ENCODE measurements around the gene SPNS2.

DNA sequence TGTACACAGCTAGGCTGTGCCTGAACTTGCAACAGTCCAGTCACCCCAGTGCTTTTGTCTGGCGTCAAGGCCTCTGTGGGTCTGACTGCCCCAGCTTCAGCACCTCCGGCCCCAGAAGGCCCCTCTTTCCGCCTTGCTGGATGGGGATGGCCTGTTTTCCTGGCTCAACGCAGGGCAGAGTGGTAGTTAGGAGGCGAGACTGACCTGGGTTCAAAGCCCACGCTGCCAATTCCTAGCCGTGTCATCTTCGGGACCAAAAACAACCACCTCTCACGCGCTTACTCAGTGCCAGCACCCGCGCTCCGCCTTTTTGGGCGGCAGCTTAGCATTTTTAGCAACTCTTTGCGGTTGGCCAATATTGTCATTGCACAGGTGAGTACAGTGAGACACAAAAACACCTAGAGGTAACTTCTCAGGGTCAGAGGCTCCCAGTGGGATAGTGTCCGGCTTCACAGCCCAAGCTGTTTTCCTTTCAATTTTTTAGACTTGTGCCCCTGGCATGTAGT is 51.9 kb downstream of the SPNS2 start:
- TF ChIP-seq, protein P1, sequence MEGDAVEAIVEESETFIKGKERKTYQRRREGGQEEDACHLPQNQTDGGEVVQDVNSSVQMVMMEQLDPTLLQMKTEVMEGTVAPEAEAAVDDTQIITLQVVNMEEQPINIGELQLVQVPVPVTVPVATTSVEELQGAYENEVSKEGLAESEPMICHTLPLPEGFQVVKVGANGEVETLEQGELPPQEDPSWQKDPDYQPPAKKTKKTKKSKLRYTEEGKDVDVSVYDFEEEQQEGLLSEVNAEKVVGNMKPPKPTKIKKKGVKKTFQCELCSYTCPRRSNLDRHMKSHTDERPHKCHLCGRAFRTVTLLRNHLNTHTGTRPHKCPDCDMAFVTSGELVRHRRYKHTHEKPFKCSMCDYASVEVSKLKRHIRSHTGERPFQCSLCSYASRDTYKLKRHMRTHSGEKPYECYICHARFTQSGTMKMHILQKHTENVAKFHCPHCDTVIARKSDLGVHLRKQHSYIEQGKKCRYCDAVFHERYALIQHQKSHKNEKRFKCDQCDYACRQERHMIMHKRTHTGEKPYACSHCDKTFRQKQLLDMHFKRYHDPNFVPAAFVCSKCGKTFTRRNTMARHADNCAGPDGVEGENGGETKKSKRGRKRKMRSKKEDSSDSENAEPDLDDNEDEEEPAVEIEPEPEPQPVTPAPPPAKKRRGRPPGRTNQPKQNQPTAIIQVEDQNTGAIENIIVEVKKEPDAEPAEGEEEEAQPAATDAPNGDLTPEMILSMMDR (conservative IDR thresholded peaks at IDR 0.05; ENCODE audit: low read depth in 2 of 2), result no peak
- no peak for TF ChIP-seq EZH2 (IDR thresholded peaks at IDR 0.05; ENCODE audit: low read depth, unreplicated experiment)
- TF ChIP-seq, protein P2, sequence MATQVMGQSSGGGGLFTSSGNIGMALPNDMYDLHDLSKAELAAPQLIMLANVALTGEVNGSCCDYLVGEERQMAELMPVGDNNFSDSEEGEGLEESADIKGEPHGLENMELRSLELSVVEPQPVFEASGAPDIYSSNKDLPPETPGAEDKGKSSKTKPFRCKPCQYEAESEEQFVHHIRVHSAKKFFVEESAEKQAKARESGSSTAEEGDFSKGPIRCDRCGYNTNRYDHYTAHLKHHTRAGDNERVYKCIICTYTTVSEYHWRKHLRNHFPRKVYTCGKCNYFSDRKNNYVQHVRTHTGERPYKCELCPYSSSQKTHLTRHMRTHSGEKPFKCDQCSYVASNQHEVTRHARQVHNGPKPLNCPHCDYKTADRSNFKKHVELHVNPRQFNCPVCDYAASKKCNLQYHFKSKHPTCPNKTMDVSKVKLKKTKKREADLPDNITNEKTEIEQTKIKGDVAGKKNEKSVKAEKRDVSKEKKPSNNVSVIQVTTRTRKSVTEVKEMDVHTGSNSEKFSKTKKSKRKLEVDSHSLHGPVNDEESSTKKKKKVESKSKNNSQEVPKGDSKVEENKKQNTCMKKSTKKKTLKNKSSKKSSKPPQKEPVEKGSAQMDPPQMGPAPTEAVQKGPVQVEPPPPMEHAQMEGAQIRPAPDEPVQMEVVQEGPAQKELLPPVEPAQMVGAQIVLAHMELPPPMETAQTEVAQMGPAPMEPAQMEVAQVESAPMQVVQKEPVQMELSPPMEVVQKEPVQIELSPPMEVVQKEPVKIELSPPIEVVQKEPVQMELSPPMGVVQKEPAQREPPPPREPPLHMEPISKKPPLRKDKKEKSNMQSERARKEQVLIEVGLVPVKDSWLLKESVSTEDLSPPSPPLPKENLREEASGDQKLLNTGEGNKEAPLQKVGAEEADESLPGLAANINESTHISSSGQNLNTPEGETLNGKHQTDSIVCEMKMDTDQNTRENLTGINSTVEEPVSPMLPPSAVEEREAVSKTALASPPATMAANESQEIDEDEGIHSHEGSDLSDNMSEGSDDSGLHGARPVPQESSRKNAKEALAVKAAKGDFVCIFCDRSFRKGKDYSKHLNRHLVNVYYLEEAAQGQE (IDR thresholded peaks at IDR 0.05; ENCODE audit: unreplicated experiment), result no peak
- no peak for TF ChIP-seq JUNB (IDR thresholded peaks at IDR 0.05; ENCODE audit: unreplicated experiment)
- TF ChIP-seq POLR2AphosphoS5 (IDR thresholded peaks at IDR 0.05; ENCODE audit: low read depth), result no peak

Measured in GM23338 (cell line).